Measurements from ENCODE around the gene MCRIP1. TPM values are rescaled to one million over a fixed set of nuclear protein-coding genes. Genes with fewer than 3 reads are reported as not detected.

MCRIP1 gene
- total RNA-seq, 3 donors from 2014 or later (not counting 1 experiment from before 2014, with no cell fraction given) = 81.1 to 95.5 (median 84.2) TPM

DNA sequence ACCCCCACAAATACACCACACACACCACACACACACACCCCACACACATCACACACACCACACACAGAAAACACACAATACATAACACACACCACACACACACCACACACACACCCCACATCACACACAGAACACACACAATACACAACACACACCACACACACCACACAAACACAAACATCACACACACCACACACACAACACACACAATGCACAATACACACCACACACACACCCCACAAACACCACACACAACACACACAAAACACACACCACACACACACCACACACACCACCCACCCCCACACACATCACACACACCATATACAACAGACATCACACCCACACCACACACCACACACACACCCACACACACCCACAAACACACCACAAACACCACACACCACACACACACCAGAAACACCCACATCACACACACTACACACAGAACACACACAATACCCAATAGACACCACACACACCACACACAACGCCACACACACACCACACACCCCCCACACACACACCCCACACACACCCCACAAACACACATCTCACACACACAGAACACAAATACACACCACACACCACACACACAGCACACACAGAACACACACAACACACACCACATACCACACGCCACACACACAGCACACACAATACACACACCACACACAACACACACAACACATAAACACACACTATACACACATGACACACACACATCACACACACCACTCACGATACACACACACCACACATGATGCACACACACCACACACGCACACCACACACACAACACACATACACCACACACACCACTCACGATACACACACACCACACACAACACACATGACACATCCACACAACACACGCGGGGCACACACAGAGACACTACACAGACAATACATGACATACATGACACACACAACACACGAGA is 40.1 kb downstream of the MCRIP1 start:
- no peaks in the 10 kb centered on the region for H3K4me1 ChIP-seq (ENCODE audit: control insufficient read depth, insufficient read depth, low read length)
- H3K27me3 ChIP-seq (ENCODE audit: control insufficient read depth, insufficient read depth, low read length) = no peaks in the 10 kb centered on the region
- TF ChIP-seq, protein P1, sequence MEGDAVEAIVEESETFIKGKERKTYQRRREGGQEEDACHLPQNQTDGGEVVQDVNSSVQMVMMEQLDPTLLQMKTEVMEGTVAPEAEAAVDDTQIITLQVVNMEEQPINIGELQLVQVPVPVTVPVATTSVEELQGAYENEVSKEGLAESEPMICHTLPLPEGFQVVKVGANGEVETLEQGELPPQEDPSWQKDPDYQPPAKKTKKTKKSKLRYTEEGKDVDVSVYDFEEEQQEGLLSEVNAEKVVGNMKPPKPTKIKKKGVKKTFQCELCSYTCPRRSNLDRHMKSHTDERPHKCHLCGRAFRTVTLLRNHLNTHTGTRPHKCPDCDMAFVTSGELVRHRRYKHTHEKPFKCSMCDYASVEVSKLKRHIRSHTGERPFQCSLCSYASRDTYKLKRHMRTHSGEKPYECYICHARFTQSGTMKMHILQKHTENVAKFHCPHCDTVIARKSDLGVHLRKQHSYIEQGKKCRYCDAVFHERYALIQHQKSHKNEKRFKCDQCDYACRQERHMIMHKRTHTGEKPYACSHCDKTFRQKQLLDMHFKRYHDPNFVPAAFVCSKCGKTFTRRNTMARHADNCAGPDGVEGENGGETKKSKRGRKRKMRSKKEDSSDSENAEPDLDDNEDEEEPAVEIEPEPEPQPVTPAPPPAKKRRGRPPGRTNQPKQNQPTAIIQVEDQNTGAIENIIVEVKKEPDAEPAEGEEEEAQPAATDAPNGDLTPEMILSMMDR (IDR thresholded peaks at IDR 0.05) = no peak
- ATAC-seq (no peak), DNase-seq (no peak)
- no peaks in the 10 kb centered on the region for H3K36me3 ChIP-seq (ENCODE audit: control insufficient read depth, insufficient read depth, low read length)
- H3K27ac ChIP-seq (ENCODE audit: low read length) = no peak overlapping the region
- H3K27me3 Mint-ChIP-seq (ENCODE audit: low read depth in 2 of 2) = no peaks in the 10 kb centered on the region
- no peaks in the 10 kb centered on the region for H3K9me3 Mint-ChIP-seq
- no peak overlapping the region for H3K27ac Mint-ChIP-seq
- no peaks in the 10 kb centered on the region for H3K36me3 Mint-ChIP-seq
- no peak overlapping the region for H3K4me3 ChIP-seq (ENCODE audit: low read length)
- intact Hi-C loops (cut with micrococcal nuclease) = no loop called here
- WGBS (ENCODE audit: insufficient coverage) = 91% methylated on average over 8 of the region's 8 CpGs
- no peaks in the 10 kb centered on the region for H3K4me1 Mint-ChIP-seq
- H3K4me3 Mint-ChIP-seq = no peak overlapping the region
- H3K9me3 ChIP-seq (ENCODE audit: control insufficient read depth, insufficient read depth, low read length) = no peaks in the 10 kb centered on the region

Other genes starting within 250 kb of the MCRIP1 start
- 100 to 1,000 TPM in 1 of 3 donors, 10 to 100 TPM in 2; 96.2 to 117 (median 99.1) TPM for gene NPLOC4, start 196.2 kb downstream of the MCRIP1 start, total RNA-seq
- gene TSPAN10, start 196.1 kb downstream of the MCRIP1 start, total RNA-seq = under 1 TPM; 0.24 to 0.35 (median 0.29) TPM
- 10 to 100 TPM; 21.9 to 42.8 (median 26.6) TPM for gene PDE6G, start 176.7 kb downstream of the MCRIP1 start, total RNA-seq
- gene OXLD1, start 166.7 kb downstream of the MCRIP1 start, total RNA-seq = 10 to 100 TPM; 29.9 to 35.0 (median 32.4) TPM
- 10 to 100 TPM; 15.6 to 24.2 (median 22.1) TPM for gene CCDC137, start 166.6 kb downstream of the MCRIP1 start, total RNA-seq
- 10 to 100 TPM; 23.3 to 47.9 (median 39.3) TPM for gene ARL16, start 149.5 kb downstream of the MCRIP1 start, total RNA-seq
- gene HGS, start 149.3 kb downstream of the MCRIP1 start, total RNA-seq = 100 to 1,000 TPM; 179 to 186 (median 181) TPM
- gene MRPL12, start 129.9 kb downstream of the MCRIP1 start, total RNA-seq = 10 to 100 TPM; 16.3 to 24.4 (median 17.5) TPM
- gene SLC25A10, start 121.0 kb downstream of the MCRIP1 start, total RNA-seq = 1 to 10 TPM; 5.7 to 6.3 (median 5.8) TPM
- gene GCGR, start 29.1 kb downstream of the MCRIP1 start, total RNA-seq = not detected
- gene PPP1R27, start 1.8 kb upstream of the MCRIP1 start, total RNA-seq = not detected
- gene P4HB, start 27.2 kb upstream of the MCRIP1 start, total RNA-seq = 100 to 1,000 TPM; 334 to 468 (median 386) TPM
- gene ARHGDIA, start 38.0 kb upstream of the MCRIP1 start, total RNA-seq = 100 to 1,000 TPM; 600 to 824 (median 689) TPM
- 100 to 1,000 TPM in 2 of 3 donors, 10 to 100 TPM in 1; 91.5 to 115 (median 105) TPM for gene ALYREF, start 58.3 kb upstream of the MCRIP1 start, total RNA-seq
- 10 to 100 TPM; 40.1 to 50.9 (median 41.5) TPM for gene ANAPC11, start 58.4 kb upstream of the MCRIP1 start, total RNA-seq
- gene NPB, start 68.9 kb upstream of the MCRIP1 start, total RNA-seq = under 1 TPM in 2 of 3 donors, not detected in 1; 0.18 to 0.31 TPM
- gene PCYT2, start 78.1 kb upstream of the MCRIP1 start, total RNA-seq = 10 to 100 TPM; 30.6 to 34.4 (median 34.2) TPM
- gene SIRT7, start 84.9 kb upstream of the MCRIP1 start, total RNA-seq = 100 to 1,000 TPM in 1 of 3 donors, 10 to 100 TPM in 2; 75.8 to 102 (median 94.9) TPM
- gene MAFG, start 94.4 kb upstream of the MCRIP1 start, total RNA-seq = 10 to 100 TPM; 11.9 to 14.6 (median 13.2) TPM
- 1 to 10 TPM in 1 of 3 donors, not detected in 2; 3.4 TPM for gene PYCR1, start 104.0 kb upstream of the MCRIP1 start, total RNA-seq
- not detected for gene MYADML2, start 113.9 kb upstream of the MCRIP1 start, total RNA-seq
- gene NOTUM, start 127.9 kb upstream of the MCRIP1 start, total RNA-seq = not detected
- gene ASPSCR1, start 144.3 kb upstream of the MCRIP1 start, total RNA-seq = 10 to 100 TPM; 29.7 to 43.5 (median 40.8) TPM
- 10 to 100 TPM; 22.8 to 29.6 (median 27.0) TPM for gene CENPX, start 189.6 kb upstream of the MCRIP1 start, total RNA-seq
- gene LRRC45, start 190.0 kb upstream of the MCRIP1 start, total RNA-seq = 10 to 100 TPM; 15.9 to 21.6 (median 16.8) TPM
- gene RAC3, start 198.4 kb upstream of the MCRIP1 start, total RNA-seq = 1 to 10 TPM in 2 of 3 donors, under 1 TPM in 1; 0.61 to 2.2 (median 2.1) TPM
- gene DCXR, start 204.4 kb upstream of the MCRIP1 start, total RNA-seq = 100 to 1,000 TPM in 2 of 3 donors, 10 to 100 TPM in 1; 93.9 to 171 (median 145) TPM
- 10 to 100 TPM; 22.7 to 26.7 (median 23.2) TPM for gene RFNG, start 218.5 kb upstream of the MCRIP1 start, total RNA-seq
- 10 to 100 TPM; 78.9 to 87.6 (median 85.3) TPM for gene GPS1, start 218.6 kb upstream of the MCRIP1 start, total RNA-seq
- 100 to 1,000 TPM; 122 to 144 (median 136) TPM for gene DUS1L, start 232.5 kb upstream of the MCRIP1 start, total RNA-seq

Data from natural killer cell (primary cell).